Prostate gland (tissue), 2 donors: ENCODE data around the gene CCDC61.

Experiments
- POLR2A ChIP-seq: fragments of 450-650 bp; IDR thresholded peaks from one replicate; pipeline ENCODE4 v1.6.1; 2016; ENCODE audit warnings: antibody characterized with exemption, mild to moderate bottlenecking
- POLR2AphosphoS5 ChIP-seq: sonication (generic); formaldehyde crosslinking; IDR thresholded peaks from one replicate; pipeline ENCODE4 v1.6.1; 2017; ENCODE audit warnings: antibody characterized with exemption
- TF ChIP-seq, protein P1 (sequence below), 4 experiments: fragments of 200-600 bp in 2 of 4; fragments of 450-650 bp in 2 of 4; sonication (generic) in 2 of 4; IDR thresholded peaks; 1 replicate in 3 of 4; 2 replicates in 1 of 4; pipeline ENCODE4 v1.5.1; 2016 to 2019; ENCODE audit warnings: antibody characterized with exemption in 4 of 4, mild to moderate bottlenecking in 2 of 4, moderate library complexity in 2 of 4

DNA sequence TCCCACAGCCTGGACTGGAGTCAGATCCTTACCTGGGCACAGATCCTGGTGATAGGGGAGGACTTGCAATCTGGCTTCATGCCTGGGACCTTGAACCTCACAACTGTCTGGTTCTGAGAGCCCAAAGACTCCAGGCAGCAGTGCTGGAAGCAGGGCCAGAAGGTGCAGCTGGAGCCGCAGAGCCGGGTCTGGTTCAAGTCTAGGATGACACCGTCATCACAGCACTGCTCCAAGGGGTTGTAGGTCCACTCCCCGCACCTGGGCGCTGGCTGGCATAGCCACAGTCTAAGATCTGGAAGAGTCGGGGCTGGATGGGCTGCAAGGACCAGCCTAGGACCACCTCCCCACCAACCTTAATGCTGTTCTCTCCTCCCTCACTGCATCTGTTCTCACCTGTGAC, 44.9 kb downstream of the CCDC61 start:
- TF ChIP-seq, protein P1, sequence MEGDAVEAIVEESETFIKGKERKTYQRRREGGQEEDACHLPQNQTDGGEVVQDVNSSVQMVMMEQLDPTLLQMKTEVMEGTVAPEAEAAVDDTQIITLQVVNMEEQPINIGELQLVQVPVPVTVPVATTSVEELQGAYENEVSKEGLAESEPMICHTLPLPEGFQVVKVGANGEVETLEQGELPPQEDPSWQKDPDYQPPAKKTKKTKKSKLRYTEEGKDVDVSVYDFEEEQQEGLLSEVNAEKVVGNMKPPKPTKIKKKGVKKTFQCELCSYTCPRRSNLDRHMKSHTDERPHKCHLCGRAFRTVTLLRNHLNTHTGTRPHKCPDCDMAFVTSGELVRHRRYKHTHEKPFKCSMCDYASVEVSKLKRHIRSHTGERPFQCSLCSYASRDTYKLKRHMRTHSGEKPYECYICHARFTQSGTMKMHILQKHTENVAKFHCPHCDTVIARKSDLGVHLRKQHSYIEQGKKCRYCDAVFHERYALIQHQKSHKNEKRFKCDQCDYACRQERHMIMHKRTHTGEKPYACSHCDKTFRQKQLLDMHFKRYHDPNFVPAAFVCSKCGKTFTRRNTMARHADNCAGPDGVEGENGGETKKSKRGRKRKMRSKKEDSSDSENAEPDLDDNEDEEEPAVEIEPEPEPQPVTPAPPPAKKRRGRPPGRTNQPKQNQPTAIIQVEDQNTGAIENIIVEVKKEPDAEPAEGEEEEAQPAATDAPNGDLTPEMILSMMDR (IDR thresholded peaks at IDR 0.05): no peak
- TF ChIP-seq POLR2A: no peak
- no peak for TF ChIP-seq POLR2AphosphoS5
